GM21737 (cell line): ENCODE data around the gene HGFAC.
"Not testable (repeated sequence)": the region's sequence is repeated elsewhere in the genome, so short reads cannot be mapped to it uniquely, and the experiment has no call there.

Source experiments
- ATAC-seq: cut with Tn5 transposase; IDR thresholded peaks from one replicate; pipeline ENCODE4 v1.9.1; 2021; ENCODE audit warnings: mild to moderate bottlenecking, moderate library complexity; ENCODE audit not compliant: unreplicated experiment

HGFAC gene

DNA sequence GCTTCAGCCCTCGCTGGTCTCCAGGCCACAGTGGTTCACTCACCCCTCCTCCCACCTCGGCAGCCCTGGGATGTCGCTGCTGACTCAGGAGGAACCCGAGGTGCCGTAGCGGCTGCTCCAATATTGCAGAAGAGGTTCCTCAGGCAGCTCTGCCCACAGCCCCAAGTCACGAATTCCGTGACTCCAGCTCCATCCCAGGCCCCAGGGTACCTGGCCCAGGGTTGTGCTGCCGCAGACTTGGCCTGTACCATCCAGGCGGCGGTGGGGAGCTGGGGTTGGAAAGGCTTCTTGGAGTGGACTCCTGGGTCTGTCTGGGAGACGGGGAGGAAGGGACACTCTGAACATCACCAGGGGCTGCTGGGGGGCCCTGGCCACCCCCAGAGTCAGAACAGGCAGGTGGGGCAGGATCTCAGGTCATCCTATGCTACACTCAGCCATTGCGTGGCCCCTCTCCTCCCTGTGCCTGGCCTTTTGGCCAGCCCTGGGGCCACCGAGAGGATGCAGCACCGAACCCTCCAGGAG lies 728 bp upstream of the HGFAC start:
- no peak for ATAC-seq

DNA sequence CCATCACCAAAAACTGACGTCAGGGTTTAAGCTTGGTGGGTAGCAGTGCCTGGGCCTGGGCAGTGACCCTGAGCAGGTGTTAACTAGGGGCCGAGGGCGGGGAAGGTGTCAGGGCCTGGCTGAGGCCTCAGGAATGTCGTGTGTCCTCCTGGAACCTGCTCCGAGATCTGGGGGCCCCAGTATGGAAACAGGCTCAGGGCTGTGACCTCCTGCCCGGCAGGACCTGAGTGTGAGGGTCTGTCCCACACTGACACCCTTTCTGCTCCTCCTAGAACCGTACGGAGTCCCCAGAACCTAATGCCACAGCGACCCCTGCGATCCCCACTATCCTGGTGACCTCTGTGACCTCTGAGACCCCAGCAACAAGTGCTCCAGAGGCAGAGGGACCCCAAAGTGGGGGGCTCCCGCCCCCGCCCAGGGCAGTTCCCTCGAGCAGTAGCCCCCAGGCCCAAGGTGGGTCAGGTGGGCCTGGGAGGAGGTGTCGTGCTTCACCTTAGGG lies 741 bp downstream of the HGFAC start:
- no peak for ATAC-seq

DNA sequence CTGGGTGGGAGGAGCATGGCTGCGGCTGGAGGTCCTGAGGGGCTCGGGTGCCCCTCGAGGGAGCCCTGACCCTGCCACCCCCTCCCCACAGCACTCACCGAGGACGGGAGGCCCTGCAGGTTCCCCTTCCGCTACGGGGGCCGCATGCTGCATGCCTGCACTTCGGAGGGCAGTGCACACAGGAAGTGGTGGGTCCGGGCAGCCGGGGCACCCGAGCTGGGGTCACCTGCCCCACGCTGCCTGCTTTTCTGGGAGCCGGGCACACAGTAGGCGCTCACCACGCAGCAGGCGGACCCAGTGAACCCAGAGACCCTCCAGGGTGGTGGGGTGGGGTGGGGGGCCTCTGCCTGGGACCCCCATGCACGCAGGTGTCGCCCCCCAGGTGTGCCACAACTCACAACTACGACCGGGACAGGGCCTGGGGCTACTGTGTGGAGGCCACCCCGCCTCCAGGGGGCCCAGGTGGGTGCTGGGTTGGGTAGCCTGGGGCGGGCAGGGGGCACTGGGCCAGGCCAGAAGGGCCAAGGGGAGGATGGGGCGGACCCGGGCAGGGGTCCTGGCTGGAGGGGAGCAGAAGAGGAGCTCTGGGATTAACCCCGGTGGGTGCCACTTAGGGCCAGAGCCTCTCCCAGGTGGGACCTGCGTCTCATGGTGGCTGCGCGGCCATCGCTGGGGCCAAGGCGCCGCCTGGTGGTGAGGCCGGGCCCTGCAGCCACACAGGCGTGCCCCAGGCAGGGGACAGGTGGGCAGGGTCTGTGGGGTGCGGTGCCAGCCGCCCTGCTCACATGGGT lies 1.4 kb downstream of the HGFAC start:
- ATAC-seq: peak; percentile 67

DNA sequence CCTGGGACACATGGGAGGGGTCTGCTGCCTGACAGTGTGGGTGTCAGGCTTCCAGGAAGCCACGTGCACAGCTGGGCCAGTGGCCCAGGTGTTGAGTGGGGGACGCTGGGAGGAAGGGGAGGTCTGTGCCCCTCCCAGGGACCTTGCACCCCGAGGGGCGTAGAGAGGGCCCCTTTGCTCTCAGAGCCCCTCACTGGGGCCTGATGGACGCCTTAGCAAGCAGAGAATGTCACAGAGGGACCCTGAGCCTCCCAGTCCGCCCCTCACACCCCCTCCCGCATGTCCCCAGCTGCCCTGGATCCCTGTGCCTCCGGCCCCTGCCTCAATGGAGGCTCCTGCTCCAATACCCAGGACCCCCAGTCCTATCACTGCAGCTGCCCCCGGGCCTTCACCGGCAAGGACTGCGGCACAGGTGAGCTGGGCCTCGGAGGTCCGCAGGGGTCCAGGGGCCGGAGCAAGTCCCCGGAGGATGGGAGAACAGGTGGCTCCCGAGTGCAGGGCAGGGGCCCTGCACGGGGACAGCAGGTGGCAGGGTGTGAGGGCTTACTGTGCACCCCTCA lies 2.1 kb downstream of the HGFAC start:
- no peak for ATAC-seq

DNA sequence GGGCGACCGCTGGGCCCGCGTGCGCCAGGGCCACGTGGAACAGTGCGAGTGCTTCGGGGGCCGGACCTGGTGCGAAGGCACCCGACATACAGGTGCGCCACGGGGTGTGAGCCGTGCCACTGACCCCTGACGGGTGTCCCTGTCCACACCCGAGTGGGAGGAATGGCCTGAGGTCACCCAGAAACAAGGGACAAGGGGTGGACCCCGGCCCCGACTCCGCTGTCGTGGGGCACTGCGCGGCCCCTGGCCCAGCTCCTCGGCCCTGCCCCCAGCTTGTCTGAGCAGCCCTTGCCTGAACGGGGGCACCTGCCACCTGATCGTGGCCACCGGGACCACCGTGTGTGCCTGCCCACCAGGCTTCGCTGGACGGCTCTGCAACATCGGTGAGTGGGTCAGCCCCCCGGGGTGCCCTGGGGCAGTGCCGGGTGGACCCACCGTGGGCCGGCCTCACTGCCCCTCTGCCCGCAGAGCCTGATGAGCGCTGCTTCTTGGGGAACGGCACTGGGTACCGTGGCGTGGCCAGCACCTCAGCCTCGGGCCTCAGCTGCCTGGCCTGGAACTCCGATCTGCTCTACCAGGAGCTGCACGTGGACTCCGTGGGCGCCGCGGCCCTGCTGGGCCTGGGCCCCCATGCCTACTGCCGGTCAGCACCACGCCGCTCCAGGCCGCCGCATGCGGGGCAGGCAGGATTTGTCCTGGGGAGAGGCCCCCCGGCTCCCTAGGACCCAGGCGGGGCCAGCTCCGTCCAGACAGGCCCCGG lies 2.8 kb downstream of the HGFAC start:
- no peak for ATAC-seq

DNA sequence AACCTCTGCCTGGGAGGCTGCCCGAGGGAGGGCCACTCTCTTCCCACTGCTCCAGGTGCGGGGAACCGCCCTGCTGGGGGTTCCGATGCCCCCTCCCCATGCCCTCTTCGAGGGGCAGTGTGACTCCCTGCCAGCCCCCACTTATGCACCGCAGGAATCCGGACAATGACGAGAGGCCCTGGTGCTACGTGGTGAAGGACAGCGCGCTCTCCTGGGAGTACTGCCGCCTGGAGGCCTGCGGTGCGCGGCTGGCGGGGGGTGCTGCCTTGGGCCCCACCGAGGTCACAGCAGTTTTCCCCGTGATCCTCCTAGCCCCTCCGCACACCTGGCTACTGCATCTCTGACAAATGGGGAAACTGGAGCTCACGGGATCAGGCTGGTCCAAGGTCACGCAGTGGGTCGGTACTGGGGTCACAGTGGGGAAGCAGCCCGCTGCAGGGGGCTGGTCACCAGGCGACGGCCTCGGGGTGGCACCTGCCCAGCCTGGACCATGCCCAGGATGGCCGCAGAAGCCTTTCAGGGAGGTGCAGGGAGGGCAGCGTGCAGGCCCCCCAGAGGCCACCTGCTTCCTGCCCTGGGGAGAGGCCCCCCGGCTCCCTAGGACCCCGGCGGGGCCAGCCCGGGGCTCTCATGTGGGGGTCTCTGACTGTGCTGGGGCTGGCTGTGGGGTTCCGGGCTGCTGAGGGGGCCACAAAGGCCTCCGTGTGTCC lies 3.5 kb downstream of the HGFAC start:
- ATAC-seq: no peak

DNA sequence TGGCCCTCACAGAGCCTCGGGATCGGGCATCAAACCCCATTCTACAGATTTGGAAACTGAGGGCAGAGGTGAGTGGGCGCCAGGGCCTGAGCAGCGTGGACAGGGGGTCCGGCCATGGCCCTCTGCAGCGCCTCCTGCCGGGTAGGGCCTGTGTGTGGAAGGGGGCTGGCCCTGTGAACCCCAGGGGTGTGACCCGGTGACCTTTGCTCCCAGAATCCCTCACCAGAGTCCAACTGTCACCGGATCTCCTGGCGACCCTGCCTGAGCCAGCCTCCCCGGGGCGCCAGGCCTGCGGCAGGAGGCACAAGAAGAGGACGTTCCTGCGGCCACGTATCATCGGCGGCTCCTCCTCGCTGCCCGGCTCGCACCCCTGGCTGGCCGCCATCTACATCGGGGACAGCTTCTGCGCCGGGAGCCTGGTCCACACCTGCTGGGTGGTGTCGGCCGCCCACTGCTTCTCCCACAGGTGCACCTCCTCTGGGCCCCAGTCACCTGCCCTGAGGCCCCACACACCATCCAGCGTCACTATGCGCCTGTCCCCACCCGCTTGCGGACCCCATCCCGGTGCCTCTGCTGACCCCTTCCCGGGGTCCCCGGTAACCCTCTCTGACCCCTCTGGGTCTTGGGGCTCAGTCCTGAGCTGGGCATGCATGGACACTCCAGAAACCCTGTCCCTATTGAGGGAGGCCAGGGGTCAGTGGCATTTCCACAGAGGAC lies 4.2 kb downstream of the HGFAC start:
- ATAC-seq: no peak

DNA sequence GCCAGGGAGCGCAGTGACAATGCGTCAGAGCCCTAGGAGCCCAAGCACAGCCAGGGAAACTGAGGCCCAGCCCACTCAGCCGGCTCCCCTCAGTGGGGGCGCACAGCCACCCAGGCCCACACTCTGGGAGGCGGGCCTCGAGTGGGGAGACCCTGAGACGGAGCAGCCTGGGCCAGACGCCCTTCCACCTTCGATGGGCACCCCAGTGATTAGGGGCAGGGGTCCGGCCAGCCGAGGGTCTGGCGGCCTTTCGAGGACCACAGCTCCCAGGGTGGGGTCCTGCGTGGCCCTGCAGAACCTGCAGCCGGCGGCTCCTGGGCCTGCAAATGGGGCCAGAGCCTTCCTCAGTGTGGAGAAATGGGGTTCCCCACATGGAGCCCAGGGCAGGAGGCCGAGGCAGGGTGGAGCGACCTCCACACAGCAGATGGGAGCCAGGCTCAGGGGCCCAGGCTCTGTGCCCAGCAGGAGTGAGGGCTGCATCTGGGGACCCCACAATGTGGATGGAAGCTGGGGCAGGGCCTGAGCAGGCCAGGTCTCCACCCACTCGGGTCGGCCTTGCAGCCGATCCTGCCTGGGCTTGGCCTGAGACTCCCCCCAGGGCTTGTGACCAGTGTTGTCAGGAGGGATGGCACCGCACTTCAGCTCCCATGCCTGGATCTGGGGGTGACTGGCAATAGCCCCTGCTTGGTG lies 5.0 kb downstream of the HGFAC start:
- no peak for ATAC-seq

DNA sequence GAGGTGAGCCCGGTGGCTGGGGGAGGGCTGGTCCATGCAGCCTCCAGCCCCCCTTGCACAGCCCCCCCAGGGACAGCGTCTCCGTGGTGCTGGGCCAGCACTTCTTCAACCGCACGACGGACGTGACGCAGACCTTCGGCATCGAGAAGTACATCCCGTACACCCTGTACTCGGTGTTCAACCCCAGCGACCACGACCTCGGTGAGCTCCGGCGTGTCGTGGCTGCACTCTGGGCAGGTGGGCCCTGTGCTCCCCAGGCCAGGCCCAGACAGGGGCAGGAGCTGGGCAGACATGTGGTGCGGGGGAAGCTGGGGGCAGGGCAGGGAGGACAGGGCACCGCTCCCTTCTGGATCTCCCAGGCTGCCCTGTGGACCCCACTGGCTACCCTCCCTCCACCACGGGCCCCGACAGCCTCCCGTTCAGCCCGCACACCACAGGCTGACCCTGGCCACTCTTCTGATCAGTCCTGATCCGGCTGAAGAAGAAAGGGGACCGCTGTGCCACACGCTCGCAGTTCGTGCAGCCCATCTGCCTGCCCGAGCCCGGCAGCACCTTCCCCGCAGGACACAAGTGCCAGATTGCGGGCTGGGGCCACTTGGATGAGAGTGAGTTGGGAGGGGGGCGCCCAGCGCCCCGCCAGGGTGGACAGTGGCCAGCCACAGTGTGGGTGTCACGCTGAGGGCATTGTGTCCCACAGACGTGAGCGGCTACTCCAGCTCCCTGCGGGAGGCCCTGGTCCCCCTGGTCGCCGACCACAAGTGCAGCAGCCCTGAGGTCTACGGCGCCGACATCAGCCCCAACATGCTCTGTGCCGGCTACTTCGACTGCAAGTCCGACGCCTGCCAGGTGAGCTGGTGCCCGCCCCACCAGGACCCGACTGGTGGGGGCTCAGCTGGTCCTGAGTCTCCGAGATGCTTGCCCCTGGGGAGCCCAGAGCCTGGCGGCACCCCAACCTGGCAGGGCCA lies 5.9 kb downstream of the HGFAC start:
- no peak for ATAC-seq

DNA sequence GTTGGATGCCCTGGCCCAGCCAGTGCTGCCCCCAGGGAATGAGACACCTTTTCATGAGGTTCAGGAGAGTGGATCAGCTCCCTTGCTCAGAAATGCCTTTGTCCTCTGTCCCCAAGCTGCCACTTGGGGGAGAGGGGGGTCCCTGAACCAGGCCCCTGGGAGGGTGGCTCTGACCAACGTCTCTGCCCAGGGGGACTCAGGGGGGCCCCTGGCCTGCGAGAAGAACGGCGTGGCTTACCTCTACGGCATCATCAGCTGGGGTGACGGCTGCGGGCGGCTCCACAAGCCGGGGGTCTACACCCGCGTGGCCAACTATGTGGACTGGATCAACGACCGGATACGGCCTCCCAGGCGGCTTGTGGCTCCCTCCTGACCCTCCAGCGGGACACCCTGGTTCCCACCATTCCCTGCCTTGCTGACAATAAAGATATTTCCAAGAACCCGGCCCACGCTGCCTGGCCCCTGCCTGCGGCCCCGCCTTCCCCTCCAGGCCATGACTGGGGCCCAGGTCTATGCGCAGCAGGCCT lies 7.3 kb downstream of the HGFAC start:
- no peak for ATAC-seq

DNA sequence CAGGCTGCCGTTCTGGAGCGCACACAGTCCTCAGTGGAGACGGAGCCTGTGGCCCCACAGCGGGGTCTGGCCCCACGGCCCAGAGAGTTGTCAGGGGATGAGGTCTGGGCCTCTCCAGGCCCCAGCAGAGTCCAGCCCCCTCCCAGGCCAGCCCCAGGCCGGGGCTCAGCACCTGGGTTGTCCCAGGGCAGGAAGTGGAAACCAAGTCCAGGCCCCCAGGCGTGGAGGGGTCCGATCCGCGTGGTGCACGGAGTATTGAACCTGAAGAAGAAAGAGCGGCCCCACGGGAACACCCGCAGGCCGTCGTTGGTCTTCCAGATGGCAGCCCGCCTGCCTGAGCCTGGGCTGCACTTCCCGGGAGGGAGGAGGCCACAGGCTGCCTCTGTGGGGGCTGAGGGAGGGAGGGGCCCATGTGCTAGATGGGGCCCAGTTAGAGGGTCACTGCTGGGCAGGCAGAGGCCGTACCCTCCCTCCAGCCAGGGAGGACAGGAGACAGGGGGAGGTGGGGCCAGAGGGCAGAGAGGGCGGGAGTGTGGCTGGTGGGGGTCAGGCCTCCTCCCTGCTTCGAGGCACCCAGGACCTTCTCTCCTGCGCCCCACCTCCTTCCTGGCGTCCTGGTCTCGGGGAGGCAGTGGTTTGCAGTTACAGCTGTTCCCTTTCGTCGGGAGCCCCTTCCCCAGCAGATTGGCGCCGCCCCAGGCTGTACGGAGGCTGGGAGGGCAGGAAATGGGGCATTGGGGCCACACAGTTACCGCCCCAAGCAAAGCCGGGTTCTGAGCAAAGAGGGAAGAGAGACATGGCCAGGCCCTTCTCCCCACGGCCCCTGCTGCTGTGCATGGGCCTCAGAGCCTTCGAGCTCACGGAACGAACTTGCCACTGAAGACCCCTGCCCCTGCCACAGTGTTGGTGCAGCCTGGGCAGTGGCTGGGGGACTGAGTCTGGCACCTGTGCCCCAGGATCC lies 8.1 kb downstream of the HGFAC start:
- no peak for ATAC-seq

DNA sequence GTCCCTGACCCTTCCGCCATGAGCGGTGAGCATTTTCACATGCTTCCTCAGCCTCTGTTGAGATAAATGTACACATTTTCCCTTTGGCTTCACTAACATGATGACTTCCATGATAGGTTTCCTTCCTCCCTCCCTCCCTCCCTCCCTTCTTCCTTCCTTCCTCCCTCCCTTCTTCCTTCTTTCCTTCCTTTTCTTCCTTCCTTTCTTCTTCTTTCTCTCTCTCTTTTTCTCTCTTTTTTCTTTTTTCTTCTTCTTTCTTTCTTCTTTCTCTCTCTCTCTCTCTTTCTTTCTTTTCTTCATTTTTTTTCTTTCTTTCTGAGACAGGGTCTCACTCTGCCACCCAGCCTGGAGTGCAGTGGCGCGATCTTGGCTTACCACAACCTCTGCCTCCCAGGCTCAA lies 8.9 kb downstream of the HGFAC start:
- ATAC-seq: no peak

DNA sequence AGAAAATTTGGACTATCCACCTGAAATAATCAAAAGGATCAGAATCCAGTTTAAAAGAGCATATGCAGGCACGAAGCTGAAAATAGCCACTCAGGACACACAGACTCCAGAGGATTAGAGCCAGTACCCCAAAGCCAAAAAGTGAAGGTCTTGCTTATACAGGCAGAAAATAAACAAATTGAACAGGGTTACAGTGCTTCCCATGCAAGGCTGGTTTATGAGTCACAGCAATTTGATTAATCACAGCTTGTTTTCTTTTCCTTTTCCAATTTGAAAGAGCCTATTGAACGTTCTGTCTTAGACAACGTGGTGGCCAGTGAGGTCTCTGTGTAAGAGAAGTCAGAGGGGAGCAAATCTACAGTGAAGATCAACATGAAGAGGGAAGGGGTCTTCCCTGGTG lies 10.2 kb downstream of the HGFAC start:
- no peak for ATAC-seq

DNA sequence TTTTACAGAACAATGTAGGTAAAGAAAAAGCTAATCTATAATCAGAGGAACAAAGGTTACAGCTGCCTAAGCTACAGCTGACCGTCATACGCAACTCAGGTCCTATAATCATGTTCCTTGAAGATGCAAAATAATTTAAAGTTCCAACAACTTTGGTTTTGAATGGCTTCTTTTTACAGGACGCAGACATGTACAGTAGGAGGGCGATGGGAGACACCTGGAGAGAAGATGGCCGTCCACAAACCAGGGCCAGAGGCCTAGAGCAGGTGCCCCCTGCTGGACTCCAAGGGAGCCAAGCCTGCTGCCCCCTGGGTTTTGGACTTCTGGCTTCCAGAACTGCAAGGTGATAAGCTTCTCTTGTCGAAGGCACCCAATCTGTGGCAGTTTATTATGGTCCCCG lies 10.6 kb downstream of the HGFAC start:
- no peak for ATAC-seq

DNA sequence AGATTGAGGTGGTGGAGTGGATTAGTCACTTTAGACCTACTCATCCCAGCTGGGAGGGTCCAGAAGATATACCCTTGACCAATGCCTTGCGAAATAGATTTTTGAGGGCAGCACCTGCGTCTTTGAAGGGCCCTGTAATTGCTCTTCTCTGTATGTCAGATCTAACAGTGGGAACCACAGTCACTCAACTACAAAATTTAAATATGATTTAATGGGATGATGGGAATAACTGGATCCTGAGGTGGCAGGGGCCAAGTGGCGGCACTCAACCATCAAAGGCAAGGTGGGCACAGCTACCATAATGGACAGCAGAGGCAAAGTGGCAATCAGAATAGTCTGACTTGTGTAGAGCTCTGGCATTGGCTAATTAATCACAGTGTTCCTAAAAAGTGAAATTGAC lies 13.8 kb downstream of the HGFAC start:
- ATAC-seq: not testable (repeated sequence)

DNA sequence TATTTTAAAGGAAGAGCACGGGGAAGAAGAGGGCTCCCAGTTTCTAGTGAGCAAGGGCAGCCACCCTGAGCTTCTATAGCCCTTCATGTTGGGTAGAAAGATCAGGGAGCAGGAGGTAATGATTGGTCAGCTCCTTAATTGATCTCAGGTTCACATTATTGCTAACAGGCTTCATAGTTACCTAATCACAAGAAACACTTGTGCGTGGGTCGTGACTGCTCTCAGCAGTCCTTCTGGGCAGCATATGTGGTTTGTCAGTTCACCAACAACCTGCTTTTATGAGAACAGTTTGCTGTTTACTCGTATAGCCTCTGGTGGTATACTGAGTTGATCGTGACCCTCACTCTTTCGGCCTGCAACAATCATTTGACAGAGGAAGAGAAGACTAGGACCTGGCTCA lies 16.6 kb downstream of the HGFAC start:
- no peak for ATAC-seq

DNA sequence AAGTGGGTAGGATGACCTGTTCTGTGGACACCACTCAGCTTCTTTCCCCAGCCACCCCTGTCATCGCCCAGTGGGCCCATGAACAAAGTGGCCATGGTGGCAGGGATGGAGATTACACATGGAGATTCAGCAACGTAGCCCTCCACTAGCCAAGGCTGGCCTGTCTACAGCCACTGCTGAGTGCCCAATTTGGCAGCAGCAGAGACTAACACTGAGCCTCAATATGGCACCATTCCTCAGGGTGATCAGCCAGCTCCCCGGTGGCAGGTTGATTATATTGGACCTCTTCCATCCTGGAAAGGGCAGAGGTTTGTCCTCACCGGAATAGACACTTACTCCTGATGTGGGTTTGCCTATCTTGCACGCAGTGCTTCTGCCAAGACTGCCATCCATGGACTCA lies 17.4 kb downstream of the HGFAC start:
- ATAC-seq: not testable (repeated sequence)
